Nephron progenitor cell (in vitro differentiated cells): ENCODE measurements around the gene ZNF154.

Source experiments
- DNase-seq: peaks from one replicate; pipeline ENCODE4 v3.0.0; 2021
- H3K27ac Mint-ChIP-seq: 2 replicates; pipeline ENCODE4 v1.8.0; 2021; ENCODE audit warnings: mild to moderate bottlenecking, moderate library complexity, mixed read lengths
- H3K27me3 Mint-ChIP-seq: 2 replicates; pipeline ENCODE4 v1.8.0; 2021; ENCODE audit warnings: mild to moderate bottlenecking, low read depth, mixed read lengths; ENCODE audit not compliant: poor library complexity
- H3K36me3 Mint-ChIP-seq: 2 replicates; pipeline ENCODE4 v1.8.0; 2021; ENCODE audit warnings: low read depth, mixed read lengths
- H3K4me1 Mint-ChIP-seq: 2 replicates; pipeline ENCODE4 v1.8.0; 2021; ENCODE audit warnings: mixed read lengths
- H3K4me3 Mint-ChIP-seq: 2 replicates; pipeline ENCODE4 v1.8.0; 2021; ENCODE audit warnings: mild to moderate bottlenecking, moderate library complexity, mixed read lengths
- H3K9me3 Mint-ChIP-seq: 2 replicates; pipeline ENCODE4 v1.8.0; 2021; ENCODE audit warnings: mild to moderate bottlenecking, moderate library complexity, mixed read lengths
- TF ChIP-seq, protein P1 (sequence below): fragments of 200-600 bp; sonication (generic); IDR thresholded peaks from 2 replicates; pipeline ENCODE4 v1.5.0; 2021; ENCODE audit warnings: antibody characterized with exemption

ZNF154 gene

GRCh38 chr19:57656346-57656745, 52.7 kb downstream of the ZNF154 start:
- H3K36me3 Mint-ChIP-seq: no peaks in the 10 kb centered on the region
- no peak for DNase-seq
- peaks cover 71% of the 10 kb centered on the region for H3K27me3 Mint-ChIP-seq
- H3K4me1 Mint-ChIP-seq: no peaks in the 10 kb centered on the region
- TF ChIP-seq, protein P1, sequence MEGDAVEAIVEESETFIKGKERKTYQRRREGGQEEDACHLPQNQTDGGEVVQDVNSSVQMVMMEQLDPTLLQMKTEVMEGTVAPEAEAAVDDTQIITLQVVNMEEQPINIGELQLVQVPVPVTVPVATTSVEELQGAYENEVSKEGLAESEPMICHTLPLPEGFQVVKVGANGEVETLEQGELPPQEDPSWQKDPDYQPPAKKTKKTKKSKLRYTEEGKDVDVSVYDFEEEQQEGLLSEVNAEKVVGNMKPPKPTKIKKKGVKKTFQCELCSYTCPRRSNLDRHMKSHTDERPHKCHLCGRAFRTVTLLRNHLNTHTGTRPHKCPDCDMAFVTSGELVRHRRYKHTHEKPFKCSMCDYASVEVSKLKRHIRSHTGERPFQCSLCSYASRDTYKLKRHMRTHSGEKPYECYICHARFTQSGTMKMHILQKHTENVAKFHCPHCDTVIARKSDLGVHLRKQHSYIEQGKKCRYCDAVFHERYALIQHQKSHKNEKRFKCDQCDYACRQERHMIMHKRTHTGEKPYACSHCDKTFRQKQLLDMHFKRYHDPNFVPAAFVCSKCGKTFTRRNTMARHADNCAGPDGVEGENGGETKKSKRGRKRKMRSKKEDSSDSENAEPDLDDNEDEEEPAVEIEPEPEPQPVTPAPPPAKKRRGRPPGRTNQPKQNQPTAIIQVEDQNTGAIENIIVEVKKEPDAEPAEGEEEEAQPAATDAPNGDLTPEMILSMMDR: no peak
- peaks cover 34% of the 10 kb centered on the region for H3K9me3 Mint-ChIP-seq
- no peak overlapping the region for H3K27ac Mint-ChIP-seq
- H3K4me3 Mint-ChIP-seq: no peak overlapping the region

DNA sequence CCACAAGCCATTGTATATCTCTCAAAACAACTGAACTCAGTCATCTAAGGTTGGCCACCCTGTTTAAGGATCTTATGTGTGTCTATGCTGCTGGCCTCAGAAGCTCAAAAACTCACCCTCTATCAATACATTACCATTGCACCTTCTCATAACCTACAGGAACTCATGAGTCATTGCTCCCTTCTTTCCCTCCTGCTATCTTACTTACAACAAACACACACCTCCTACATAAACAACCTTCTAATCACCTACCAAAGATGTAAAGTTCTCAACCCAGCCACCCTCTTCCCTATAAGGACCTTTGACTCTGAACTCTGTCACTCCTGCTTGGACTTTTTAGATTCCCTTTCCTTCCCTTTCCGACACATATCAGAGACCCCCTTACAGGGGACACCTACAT, 53.6 kb downstream of the ZNF154 start:
- peaks cover 36% of the 10 kb centered on the region for H3K9me3 Mint-ChIP-seq
- TF ChIP-seq, protein P1: no peak
- H3K27ac Mint-ChIP-seq: no peak overlapping the region
- peaks cover 64% of the 10 kb centered on the region for H3K27me3 Mint-ChIP-seq
- no peaks in the 10 kb centered on the region for H3K36me3 Mint-ChIP-seq
- no peaks in the 10 kb centered on the region for H3K4me1 Mint-ChIP-seq
- no peak overlapping the region for H3K4me3 Mint-ChIP-seq
- DNase-seq: no peak

GRCh38 chr19:57653689-57654088, 55.3 kb downstream of the ZNF154 start:
- peaks cover 55% of the 10 kb centered on the region for H3K27me3 Mint-ChIP-seq
- no peaks in the 10 kb centered on the region for H3K36me3 Mint-ChIP-seq
- DNase-seq: no peak
- no peak overlapping the region for H3K4me3 Mint-ChIP-seq
- H3K9me3 Mint-ChIP-seq: peaks cover 36% of the 10 kb centered on the region
- no peaks in the 10 kb centered on the region for H3K4me1 Mint-ChIP-seq
- H3K27ac Mint-ChIP-seq: no peak overlapping the region
- TF ChIP-seq, protein P1: no peak

DNA sequence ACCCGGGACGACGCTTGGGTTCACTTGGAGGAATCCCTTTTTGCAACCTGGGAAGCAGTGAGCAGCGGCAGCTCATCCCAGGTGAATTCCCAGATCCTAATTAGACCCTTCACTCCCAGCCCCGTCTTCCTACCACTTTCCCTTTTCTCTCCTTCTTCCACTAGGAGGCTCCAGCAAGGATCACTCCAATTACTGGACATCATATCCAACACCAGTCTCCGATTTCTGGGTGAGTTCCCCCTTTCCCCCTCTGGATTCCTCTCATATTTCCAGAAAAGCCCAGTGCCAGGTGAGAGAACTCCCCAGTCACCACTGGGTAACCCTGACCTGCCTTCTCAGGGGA, 57.4 kb downstream of the ZNF154 start:
- H3K27me3 Mint-ChIP-seq: peaks cover 45% of the 10 kb centered on the region
- TF ChIP-seq, protein P1: no peak
- H3K36me3 Mint-ChIP-seq: no peaks in the 10 kb centered on the region
- no peak overlapping the region for H3K4me3 Mint-ChIP-seq
- DNase-seq: no peak
- H3K4me1 Mint-ChIP-seq: no peaks in the 10 kb centered on the region
- H3K27ac Mint-ChIP-seq: peak overlapping the region; percentile 88
- peaks cover 36% of the 10 kb centered on the region for H3K9me3 Mint-ChIP-seq

DNA sequence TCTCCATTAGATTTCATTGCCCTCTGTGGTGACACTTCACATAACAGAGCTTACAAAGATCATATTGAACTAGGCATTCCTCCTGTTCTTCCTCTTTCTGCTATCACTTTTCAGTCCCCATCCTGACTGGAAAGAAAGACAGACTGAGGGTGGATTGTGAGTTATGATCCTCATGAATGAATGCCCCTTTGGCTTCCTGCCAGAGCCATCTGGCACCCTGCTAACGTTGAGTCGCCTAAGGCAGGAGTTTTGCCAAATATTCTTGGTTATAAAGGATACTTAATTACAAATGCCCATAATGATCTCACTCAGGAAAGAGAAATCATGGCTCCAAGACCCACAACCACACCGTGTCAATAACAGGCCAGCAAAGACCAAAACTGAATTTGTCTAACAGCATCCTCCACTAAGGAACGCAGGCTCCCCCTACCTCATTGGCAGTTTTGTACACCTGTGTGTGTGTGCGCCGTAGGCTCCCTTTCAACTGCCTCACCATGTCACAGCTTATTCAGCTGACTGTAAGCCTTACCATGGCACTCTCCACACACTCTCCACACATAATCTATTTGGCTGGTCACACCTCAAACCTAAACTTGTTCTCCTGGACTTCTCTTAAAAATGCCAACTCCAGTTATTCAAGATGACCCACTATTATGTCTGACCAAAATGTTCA, 60.5 kb downstream of the ZNF154 start:
- Mint-ChIP-seq H3K27ac (no peak overlapping the region), H3K4me3 (no peak overlapping the region), H3K27me3 (peaks cover 29% of the 10 kb centered on the region), H3K9me3 (peaks cover 38% of the 10 kb centered on the region), H3K4me1 (no peaks in the 10 kb centered on the region), H3K36me3 (peaks cover 16% of the 10 kb centered on the region)
- DNase-seq: no peak
- TF ChIP-seq, protein P1: no peak
